Natural killer cell (primary cell): ENCODE measurements around the gene IAPP. TPM values are rescaled to one million over a fixed set of nuclear protein-coding genes. Genes with fewer than 3 reads are reported as not detected.
"Not testable (repeated sequence)": the region's sequence is repeated elsewhere in the genome, so short reads cannot be mapped to it uniquely, and the experiment has no call there.

Experiments
- ATAC-seq, 3 donors: fragments of 150-1000 bp in 2 of 3; fragments of 200-7000 bp in 1 of 3; cut with Tn5 transposase; 1 replicate in 1 of 3; 2 replicates in 2 of 3; pipeline ENCODE4 v1.10.0; 2021; ENCODE audit warnings: mild to moderate bottlenecking in 2 of 3, moderate library complexity in 2 of 3
- DNase-seq, 2 donors: peaks; one replicate each; pipeline versions ENCODE4 v3.0.0 to v3.0.0-alpha.2; 2013 to 2021; ENCODE audit warnings: mixed read lengths in 1 of 2
- H3K27ac ChIP-seq: one replicate; pipeline ENCODE4 v1.5.1; 2013; ENCODE audit warnings: mild to moderate bottlenecking, low read length
- H3K27me3 ChIP-seq: one replicate; pipeline ENCODE4 v1.6.1; 2013; ENCODE audit warnings: low read length; ENCODE audit not compliant: control insufficient read depth, insufficient read depth
- H3K36me3 ChIP-seq: one replicate; pipeline ENCODE4 v1.6.1; 2013; ENCODE audit warnings: low read length; ENCODE audit not compliant: control insufficient read depth, insufficient read depth
- H3K4me1 ChIP-seq: one replicate; pipeline ENCODE4 v1.6.1; 2013; ENCODE audit warnings: low read length; ENCODE audit not compliant: control insufficient read depth, insufficient read depth
- H3K4me3 ChIP-seq: one replicate; pipeline ENCODE4 v1.5.1; 2013; ENCODE audit warnings: low read length
- H3K9me3 ChIP-seq: one replicate; pipeline ENCODE4 v1.6.1; 2013; ENCODE audit warnings: low read length; ENCODE audit not compliant: control insufficient read depth, insufficient read depth
- H3K27ac Mint-ChIP-seq, 2 donors: one replicate each; pipeline ENCODE4 v1.8.0; 2022; ENCODE audit warnings: mild to moderate bottlenecking in 2 of 2, mixed read lengths in 2 of 2, moderate library complexity in 1 of 2
- H3K27me3 Mint-ChIP-seq, 2 donors: one replicate each; pipeline ENCODE4 v1.8.0; 2022; ENCODE audit warnings: low read depth in 2 of 2, mixed read lengths in 2 of 2
- H3K36me3 Mint-ChIP-seq: one replicate; pipeline ENCODE4 v1.8.0; 2022; ENCODE audit warnings: mixed read lengths
- H3K4me1 Mint-ChIP-seq, 2 donors: one replicate each; pipeline ENCODE4 v1.8.0; 2022; ENCODE audit warnings: mixed read lengths in 2 of 2
- H3K4me3 Mint-ChIP-seq: one replicate; pipeline ENCODE4 v1.8.0; 2022; ENCODE audit warnings: mild to moderate bottlenecking, moderate library complexity, mixed read lengths
- H3K9me3 Mint-ChIP-seq, 2 donors: one replicate each; pipeline ENCODE4 v1.8.0; 2022; ENCODE audit warnings: mixed read lengths in 2 of 2
- CTCF ChIP-seq: fragments of 200-600 bp; IDR thresholded peaks from one replicate; pipeline ENCODE4 v1.8.0; 2022; ENCODE audit warnings: antibody characterized with exemption
- WGBS: methylation state at CpG from one replicate; pipeline ENCODE4 v1.1.7; 2013; ENCODE audit warnings: missing lambda C conversion rate; ENCODE audit not compliant: insufficient coverage; 5-methylcytosine and 5-hydroxymethylcytosine counted together
- intact Hi-C: fragments of 100-400 bp; cut with micrococcal nuclease; formaldehyde crosslinking; loops from one replicate; pipeline ENCODE4 v1.14.2; 2022
- total RNA-seq, 4 donors: library from RNA; stranded (reverse); fragments of 120-200 nt in 1 of 4; gene quantifications; one replicate each; pipeline versions ENCODE4 v1.2.3 to v1.2.4, GENCODE V29; 2013 to 2022

The IAPP gene
- total RNA-seq, 3 donors from 2014 or later (not counting 1 experiment from before 2014, with no cell fraction given), result not detected

GRCh38 chr12:21370845-21371449 is 1.8 kb upstream of the IAPP start:
- H3K9me3 Mint-ChIP-seq, result no peaks in the 10 kb centered on the region
- H3K4me3 Mint-ChIP-seq, result no peak overlapping the region
- DNase-seq, result no peak
- Histone ChIP-seq H3K4me1 (no peaks in the 10 kb centered on the region), H3K27me3 (no peaks in the 10 kb centered on the region), H3K36me3 (no peaks in the 10 kb centered on the region), H3K4me3 (no peak overlapping the region), H3K27ac (no peak overlapping the region), H3K9me3 (no peaks in the 10 kb centered on the region)
- TF ChIP-seq CTCF, result no peak
- no peaks in the 10 kb centered on the region for H3K36me3 Mint-ChIP-seq
- peaks cover 0 to 7% of the 10 kb centered on the region in 2 donors for H3K27me3 Mint-ChIP-seq
- H3K27ac Mint-ChIP-seq, result no peak overlapping the region
- no peak for ATAC-seq
- H3K4me1 Mint-ChIP-seq, result peaks cover 5% of the 10 kb centered on the region in 2 donors
- intact Hi-C loops, result no loop called here
- WGBS, result 94% methylated on average over 4 of the region's 7 CpGs

GRCh38 chr12:21379218-21379617 is 6.5 kb downstream of the IAPP start:
- H3K36me3 Mint-ChIP-seq, result no peaks in the 10 kb centered on the region
- Histone ChIP-seq H3K9me3 (no peaks in the 10 kb centered on the region), H3K36me3 (no peaks in the 10 kb centered on the region), H3K27ac (no peak overlapping the region), H3K4me1 (no peaks in the 10 kb centered on the region), H3K27me3 (peaks cover 3% of the 10 kb centered on the region), H3K4me3 (no peak overlapping the region)
- peaks cover 0 to 9% of the 10 kb centered on the region in 2 donors for H3K27me3 Mint-ChIP-seq
- H3K4me1 Mint-ChIP-seq, result no peaks in the 10 kb centered on the region
- ATAC-seq (no peak), DNase-seq (no peak)
- intact Hi-C loops, result no loop called here
- H3K9me3 Mint-ChIP-seq, result peaks cover 0 to 2% of the 10 kb centered on the region in 2 donors
- H3K27ac Mint-ChIP-seq, result no peak overlapping the region
- no peak for TF ChIP-seq CTCF
- 86% methylated on average over 1 of the region's 3 CpGs for WGBS
- no peak overlapping the region for H3K4me3 Mint-ChIP-seq

GRCh38 chr12:21381320-21381719 is 8.6 kb downstream of the IAPP start:
- H3K27me3 Mint-ChIP-seq, result peaks cover 0 to 13% of the 10 kb centered on the region in 2 donors
- ATAC-seq, H3K4me1 Mint-ChIP-seq, H3K27ac ChIP-seq, H3K4me1 ChIP-seq, H3K9me3 Mint-ChIP-seq, H3K4me3 ChIP-seq, H3K27me3 ChIP-seq, DNase-seq, intact Hi-C loops, H3K9me3 ChIP-seq, H3K4me3 Mint-ChIP-seq, H3K27ac Mint-ChIP-seq, H3K36me3 ChIP-seq, H3K36me3 Mint-ChIP-seq: not testable (repeated sequence)
- 93% methylated on average over 5 of the region's 5 CpGs for WGBS

DNA sequence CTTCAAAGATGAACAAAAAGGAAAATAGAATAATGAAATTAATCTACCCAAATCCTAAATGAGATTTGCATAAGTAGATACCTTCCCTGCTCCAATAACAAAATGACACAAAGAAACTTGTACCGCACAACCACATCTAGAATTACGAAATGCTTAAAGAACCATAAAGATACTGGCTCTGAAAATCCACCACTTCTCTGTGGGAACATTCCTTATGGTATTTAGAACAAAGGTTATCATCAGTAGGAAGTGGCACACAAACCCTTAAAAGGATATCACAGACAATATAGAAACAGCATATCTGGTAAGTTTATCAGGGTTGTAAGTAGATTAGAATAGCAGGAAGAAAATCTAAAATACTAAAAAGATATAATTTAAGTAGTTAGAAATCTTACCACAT is 11.6 kb downstream of the IAPP start:
- intact Hi-C loops, result no loop called here
- Mint-ChIP-seq H3K4me1 (no peaks in the 10 kb centered on the region), H3K27ac (no peak overlapping the region), H3K9me3 (peaks cover 0 to 2% of the 10 kb centered on the region in 2 donors), H3K27me3 (peaks cover 0 to 13% of the 10 kb centered on the region in 2 donors), H3K4me3 (no peak overlapping the region), H3K36me3 (no peaks in the 10 kb centered on the region)
- Histone ChIP-seq H3K27me3 (peaks cover 3% of the 10 kb centered on the region), H3K4me3 (no peak overlapping the region), H3K36me3 (no peaks in the 10 kb centered on the region), H3K27ac (no peak overlapping the region), H3K4me1 (no peaks in the 10 kb centered on the region), H3K9me3 (no peaks in the 10 kb centered on the region)
- no CpG with 5 or more reads among the region's 2 CpGs for WGBS
- no peak for TF ChIP-seq CTCF
- no peak for DNase-seq
- ATAC-seq, result no peak
